ENCODE measurements around the gene SUN1. TPM values are rescaled to one million over a fixed set of nuclear protein-coding genes. Genes with fewer than 3 reads are reported as not detected.

The SUN1 gene
- total and polyA plus RNA-seq, 9 of the 15 experiments (the other 6 are each of a cell fraction or from before 2014, with no cell fraction given) = 36.8 to 132 (median 62.3) TPM

DNA sequence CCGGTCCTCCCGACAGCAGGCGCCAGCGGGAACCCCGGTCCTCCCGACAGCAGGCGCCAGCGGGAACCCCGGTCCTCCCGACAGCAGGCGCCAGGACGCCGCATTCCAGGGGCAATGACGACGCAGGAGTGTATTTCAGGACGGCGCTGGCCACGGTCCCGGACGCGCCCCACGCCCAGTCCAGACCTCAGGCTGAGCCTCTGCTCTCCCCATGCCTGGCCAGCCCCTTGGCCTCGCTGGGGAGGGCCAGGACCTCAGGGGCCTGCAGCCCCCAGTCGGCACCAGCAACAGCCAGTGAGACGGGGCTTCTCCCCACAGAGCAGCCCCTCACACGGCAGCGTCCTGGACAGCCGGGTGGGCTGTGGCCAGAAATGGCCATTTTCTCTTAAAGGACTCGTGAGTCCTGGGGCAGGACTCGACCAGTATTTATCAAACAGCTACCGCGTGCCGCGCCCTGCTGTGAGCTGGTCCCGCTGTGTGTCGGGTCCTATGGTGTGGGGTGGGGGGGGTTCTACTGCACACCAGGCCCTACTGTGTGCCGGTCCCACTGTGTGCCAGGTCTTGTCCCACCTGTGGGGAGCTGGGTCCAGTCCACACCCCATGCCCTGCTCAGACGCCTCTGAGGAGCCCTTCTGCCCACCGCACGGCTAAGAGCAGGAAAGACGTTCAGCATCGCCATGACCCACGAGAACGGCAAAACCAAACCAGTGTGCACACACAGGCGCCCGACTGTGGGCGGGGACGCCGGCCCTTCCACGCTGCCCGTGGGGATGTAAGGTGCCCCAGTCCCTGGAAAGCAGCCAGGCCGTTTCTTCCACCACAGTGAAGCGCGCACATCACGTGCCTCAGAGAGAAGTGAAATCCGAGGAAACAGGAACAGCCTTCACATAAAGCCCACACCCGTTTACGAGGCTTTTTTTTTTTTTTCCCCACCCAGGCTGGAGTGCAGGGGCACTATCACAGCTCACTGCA, 77.4 kb downstream of the SUN1 start:
- H2AFZ ChIP-seq (ENCODE audit: low read depth, low read length) = peak overlapping the region; percentile 79
- no peaks in the 10 kb centered on the region for H3K9me3 ChIP-seq (replicated peaks; ENCODE audit: control insufficient read depth, insufficient read depth, low read depth, low read length)
- peak overlapping the region; percentile 25; the same call in 1 of the 2 replicates for H3K4me2 ChIP-seq (ENCODE audit: insufficient read depth, low read length)
- no peaks in the 10 kb centered on the region for H3K79me2 ChIP-seq (ENCODE audit: control insufficient read depth, insufficient read depth, low read length)
- no TSS peak for BruUV-seq (replicated peaks)
- H4K20me1 ChIP-seq (replicated peaks; ENCODE audit: control insufficient read depth, insufficient read depth, low read length) = no peaks in the 10 kb centered on the region
- DNase-seq (ENCODE audit: extremely low read depth in 1 of 4, low spot score in 3 of 4) (peak in 1 of 4 experiments; percentile 44), FAIRE-seq (no peak), ATAC-seq (peak; percentile 54)
- ChIA-PET POLR2A (interaction anchor here (0.6 to 1.2 kb wide), 3 partner anchors 8 to 52 kb away, joined by 3 read pairs; no protein-coding TSS in a partner anchor), CTCF (ENCODE audit: low intra/inter-chr PET ratio) (interaction anchor here (0.6 kb wide), 1 partner anchor 80 kb away, joined by 4 read pairs; no protein-coding TSS in a partner anchor)
- H3K27ac ChIP-seq (ENCODE audit: extremely low read depth, low read depth, low read length) = no peak overlapping the region
- intact Hi-C loops (cut with micrococcal nuclease) = no loop called here
- no peaks in the 10 kb centered on the region for H3K9me1 ChIP-seq (ENCODE audit: control insufficient read depth, insufficient read depth, low read length)
- peaks cover 7 to 15% of the 10 kb centered on the region in 2 experiments; a peak in 3 of 5 replicates for H3K27me3 ChIP-seq (ENCODE audit: control insufficient read depth in 2 of 2, insufficient read depth in 2 of 2, low read length in 2 of 2)
- H3K9ac ChIP-seq (ENCODE audit: insufficient read depth in 1 of 2, low read depth in 2 of 2, low read length in 2 of 2) = peak overlapping the region in 1 of 2 experiments; percentile 68; a peak in 1 of 4 replicates
- in situ Hi-C loops (cut with MboI) = no loop called here
- no peaks in the 10 kb centered on the region for H3K36me3 ChIP-seq (ENCODE audit: control insufficient read depth, insufficient read depth, low read length)
- WGBS (ENCODE audit: insufficient coverage, low coverage, missing lambda C conversion rate) = 37% methylated on average over 45 of the region's 58 CpGs
- no peak overlapping the region for H3K4me3 ChIP-seq
- peaks cover 3 to 64% of the 10 kb centered on the region in 2 experiments; a peak in 4 of 5 replicates for H3K4me1 ChIP-seq (replicated peaks in 1 of 2; ENCODE audit: control insufficient read depth in 2 of 2, insufficient read depth in 2 of 2, low read length in 2 of 2)
- TF ChIP-seq, protein P1, sequence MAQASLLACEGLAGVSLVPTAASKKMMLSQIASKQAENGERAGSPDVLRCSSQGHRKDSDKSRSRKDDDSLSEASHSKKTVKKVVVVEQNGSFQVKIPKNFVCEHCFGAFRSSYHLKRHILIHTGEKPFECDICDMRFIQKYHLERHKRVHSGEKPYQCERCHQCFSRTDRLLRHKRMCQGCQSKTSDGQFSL (CRISPR knock-in tag; IDR thresholded peaks at IDR 0.05) = 0 out of 2 replicates have a peak, but pooled peaks have one; percentile 24
- TF ChIP-seq, protein P1 (tag; IDR thresholded peaks at IDR 0.05) = no peak
- TF ChIP-seq, protein P2, sequence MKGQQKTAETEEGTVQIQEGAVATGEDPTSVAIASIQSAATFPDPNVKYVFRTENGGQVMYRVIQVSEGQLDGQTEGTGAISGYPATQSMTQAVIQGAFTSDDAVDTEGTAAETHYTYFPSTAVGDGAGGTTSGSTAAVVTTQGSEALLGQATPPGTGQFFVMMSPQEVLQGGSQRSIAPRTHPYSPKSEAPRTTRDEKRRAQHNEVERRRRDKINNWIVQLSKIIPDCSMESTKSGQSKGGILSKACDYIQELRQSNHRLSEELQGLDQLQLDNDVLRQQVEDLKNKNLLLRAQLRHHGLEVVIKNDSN (CRISPR knock-in tag; IDR thresholded peaks at IDR 0.05) = peak; percentile 57
- peak; percentile 8; the same call in 1 of the 2 replicates for TF ChIP-seq ZBTB33 (CRISPR knock-in tag; IDR thresholded peaks at IDR 0.05)
- TF ChIP-seq ZNF263 (CRISPR knock-in tag; IDR thresholded peaks at IDR 0.05; ENCODE audit: borderline replicate concordance) = peak; percentile 85
- peak; percentile 5; the same call in 1 of the 2 replicates for TF ChIP-seq USF2 (CRISPR knock-in tag; IDR thresholded peaks at IDR 0.05)
- no peak for TF ChIP-seq SRSF3 (IDR thresholded peaks at IDR 0.05; ENCODE audit: insufficient read depth, low read length)
- TF ChIP-seq E2F6 (IDR thresholded peaks at IDR 0.05; ENCODE audit: borderline replicate concordance in 1 of 2, extremely low read depth in 1 of 2, insufficient read depth in 1 of 2, insufficient read length in 1 of 2, low read depth in 1 of 2, low read length in 1 of 2, poor library complexity in 1 of 2, severe bottlenecking in 1 of 2) = peak in 1 of 2 experiments; percentile 14
- TF ChIP-seq POLR2G (IDR thresholded peaks at IDR 0.05; ENCODE audit: low read depth, low read length) = peak; percentile 35; the same call in 1 of the 2 replicates
- TF ChIP-seq NFIC (IDR thresholded peaks at IDR 0.05) = 0 out of 2 replicates have a peak, but pooled peaks have one; percentile 6
- peak; percentile 21; the same call in 1 of the 2 replicates for TF ChIP-seq SPI1 (IDR thresholded peaks at IDR 0.05; ENCODE audit: borderline replicate concordance, low read depth, low read length)
- TF ChIP-seq RBFOX2 (IDR thresholded peaks at IDR 0.05; ENCODE audit: low read depth, low read length) = peak; percentile 20; the same call in 1 of the 2 replicates
